HEK293 (cell line): Measurements from ENCODE around the gene FSTL5.

Experiments used
- CTCF ChIA-PET: fragments of 350-600 bp; formaldehyde crosslinking; extraction: SDS; loops from one replicate; lab custom pipeline; 2021; ENCODE audit warnings: antibody characterized with exemption; lab: Yijun Ruan, JAX
- POLR2A ChIA-PET: fragments of 300-600 bp; formaldehyde crosslinking; extraction: SDS; loops from one replicate; lab custom pipeline; 2020; ENCODE audit warnings: antibody characterized with exemption, inconsistent platforms; lab: Yijun Ruan, JAX
- H3K27ac ChIP-seq: fragments of 200-500 bp; sonication (Bioruptor generic); 2 replicates; pipeline ENCODE4 v1.5.1; 2014; ENCODE audit warnings: low read depth, low read length, control low read depth, inconsistent platforms; ENCODE audit errors: extremely low read depth
- H3K36me3 ChIP-seq, 2 experiments: fragments of 200-500 bp in 1 of 2; sonication (Bioruptor generic) in 1 of 2; 1 replicate in 1 of 2; 2 replicates in 1 of 2; pipeline ENCODE4 v1.5.1; 2014 to 2017; ENCODE audit warnings: inconsistent platforms in 2 of 2, low read length in 2 of 2; ENCODE audit not compliant: control insufficient read depth in 2 of 2, insufficient read depth in 1 of 2
- H3K4me1 ChIP-seq: fragments of 200-500 bp; sonication (Bioruptor generic); 2 replicates; pipeline ENCODE4 v1.5.1; 2014; ENCODE audit warnings: mild to moderate bottlenecking, low read length, inconsistent platforms; ENCODE audit not compliant: control insufficient read depth, insufficient read depth
- H3K4me3 ChIP-seq: 2 replicates; pipeline ENCODE4 v1.5.1; 2011; ENCODE audit warnings: low read depth, mild to moderate bottlenecking, control low read depth, low read length, moderate library complexity
- H3K9me3 ChIP-seq: fragments of 200-500 bp; sonication (Bioruptor generic); 2 replicates; pipeline ENCODE4 v1.5.1; 2014; ENCODE audit warnings: low read depth, low read length, inconsistent platforms; ENCODE audit not compliant: control insufficient read depth, insufficient read depth
- AEBP2 ChIP-seq: fragments of 450-650 bp; formaldehyde crosslinking; IDR thresholded peaks from 2 replicates; pipeline ENCODE4 v1.5.1; 2016; ENCODE audit warnings: missing biosample characterization, missing genetic modification characterization, borderline replicate concordance
- CTCF ChIP-seq: fragments of 450-650 bp; formaldehyde crosslinking; IDR thresholded peaks from 2 replicates; pipeline ENCODE4 v1.5.1; 2016; ENCODE audit warnings: missing biosample characterization, missing genetic modification characterization
- GLI4 ChIP-seq: fragments of 450-650 bp; formaldehyde crosslinking; IDR thresholded peaks from 2 replicates; pipeline ENCODE4 v1.5.1; 2016; ENCODE audit warnings: missing biosample characterization, missing genetic modification characterization
- KLF16 ChIP-seq: fragments of 450-650 bp; formaldehyde crosslinking; IDR thresholded peaks from 2 replicates; pipeline ENCODE4 v1.5.1; 2017; ENCODE audit warnings: missing biosample characterization, missing genetic modification characterization
- SCRT1 ChIP-seq: fragments of 450-650 bp; formaldehyde crosslinking; IDR thresholded peaks from 2 replicates; pipeline ENCODE4 v1.5.1; 2016; ENCODE audit warnings: missing biosample characterization, missing genetic modification characterization, borderline replicate concordance
- ZBTB49 ChIP-seq: fragments of 450-650 bp; formaldehyde crosslinking; IDR thresholded peaks from 2 replicates; pipeline ENCODE4 v1.5.1; 2016; ENCODE audit warnings: missing biosample characterization, missing genetic modification characterization, low read depth
- ZNF132 ChIP-seq: fragments of 450-650 bp; formaldehyde crosslinking; IDR thresholded peaks from 2 replicates; pipeline ENCODE4 v1.5.1; 2017; ENCODE audit warnings: missing biosample characterization, missing genetic modification characterization, borderline replicate concordance
- ZNF146 ChIP-seq: fragments of 450-650 bp; formaldehyde crosslinking; IDR thresholded peaks from 2 replicates; pipeline ENCODE4 v1.5.1; 2016; ENCODE audit warnings: missing biosample characterization, missing genetic modification characterization
- ZNF157 ChIP-seq: fragments of 450-650 bp; formaldehyde crosslinking; IDR thresholded peaks from 2 replicates; pipeline ENCODE4 v1.5.1; 2016; ENCODE audit warnings: missing biosample characterization, missing genetic modification characterization
- ZNF202 ChIP-seq: fragments of 450-650 bp; formaldehyde crosslinking; IDR thresholded peaks from 2 replicates; pipeline ENCODE4 v1.5.1; 2016; ENCODE audit warnings: missing biosample characterization, missing genetic modification characterization, borderline replicate concordance
- ZNF248 ChIP-seq: fragments of 450-650 bp; formaldehyde crosslinking; IDR thresholded peaks from 2 replicates; pipeline ENCODE4 v1.5.1; 2017; ENCODE audit warnings: missing biosample characterization, missing genetic modification characterization
- ZNF530 ChIP-seq: fragments of 450-650 bp; formaldehyde crosslinking; IDR thresholded peaks from 2 replicates; pipeline ENCODE4 v1.5.1; 2016; ENCODE audit warnings: low read depth, missing biosample characterization, missing genetic modification characterization
- ZNF555 ChIP-seq: fragments of 450-650 bp; formaldehyde crosslinking; conservative IDR thresholded peaks from 2 replicates; pipeline ENCODE4 v1.5.1; 2017; ENCODE audit warnings: missing biosample characterization, mild to moderate bottlenecking, missing genetic modification characterization, inconsistent platforms
- ZNF610 ChIP-seq: fragments of 450-650 bp; formaldehyde crosslinking; IDR thresholded peaks from 2 replicates; pipeline ENCODE4 v1.5.1; 2016; ENCODE audit warnings: missing biosample characterization, missing genetic modification characterization, borderline replicate concordance
- ZNF791 ChIP-seq: fragments of 450-650 bp; formaldehyde crosslinking; IDR thresholded peaks from 2 replicates; pipeline ENCODE4 v1.5.1; 2016; ENCODE audit warnings: missing biosample characterization, missing genetic modification characterization
- ZSCAN30 ChIP-seq: fragments of 450-650 bp; IDR thresholded peaks from 2 replicates; pipeline ENCODE4 v1.5.1; 2018; ENCODE audit warnings: missing biosample characterization, mild to moderate bottlenecking, missing genetic modification characterization, moderate library complexity
- TF ChIP-seq, protein P1 (sequence below): fragments of 450-650 bp; IDR thresholded peaks from 2 replicates; pipeline ENCODE4 v1.5.1; 2018; ENCODE audit warnings: missing biosample characterization, missing genetic modification characterization
- TF ChIP-seq, protein P2 (sequence below): fragments of 450-650 bp; formaldehyde crosslinking; IDR thresholded peaks from 2 replicates; pipeline ENCODE4 v1.5.1; 2017; ENCODE audit warnings: missing biosample characterization, missing genetic modification characterization

Gene FSTL5

GRCh38 chr4:161663844-161664243 lies 500.0 kb downstream of the FSTL5 start:
- TF ChIP-seq, protein P1, sequence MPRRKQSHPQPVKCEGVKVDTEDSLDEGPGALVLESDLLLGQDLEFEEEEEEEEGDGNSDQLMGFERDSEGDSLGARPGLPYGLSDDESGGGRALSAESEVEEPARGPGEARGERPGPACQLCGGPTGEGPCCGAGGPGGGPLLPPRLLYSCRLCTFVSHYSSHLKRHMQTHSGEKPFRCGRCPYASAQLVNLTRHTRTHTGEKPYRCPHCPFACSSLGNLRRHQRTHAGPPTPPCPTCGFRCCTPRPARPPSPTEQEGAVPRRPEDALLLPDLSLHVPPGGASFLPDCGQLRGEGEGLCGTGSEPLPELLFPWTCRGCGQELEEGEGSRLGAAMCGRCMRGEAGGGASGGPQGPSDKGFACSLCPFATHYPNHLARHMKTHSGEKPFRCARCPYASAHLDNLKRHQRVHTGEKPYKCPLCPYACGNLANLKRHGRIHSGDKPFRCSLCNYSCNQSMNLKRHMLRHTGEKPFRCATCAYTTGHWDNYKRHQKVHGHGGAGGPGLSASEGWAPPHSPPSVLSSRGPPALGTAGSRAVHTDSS = no peak
- TF ChIP-seq ZNF157 (tag by site-specific recombination) = no peak
- Histone ChIP-seq H3K27ac (no peak overlapping the region), H3K4me3 (no peak overlapping the region), H3K9me3 (no peaks in the 10 kb centered on the region), H3K4me1 (no peaks in the 10 kb centered on the region), H3K36me3 (no peaks in the 10 kb centered on the region)
- ChIA-PET CTCF (no interaction called here), POLR2A (no interaction called here)

GRCh38 chr4:161658676-161659075 lies 505.1 kb downstream of the FSTL5 start:
- H3K27ac ChIP-seq = no peak overlapping the region
- TF ChIP-seq AEBP2 (tag by site-specific recombination) = no peak
- ChIA-PET POLR2A (no interaction called here), CTCF (no interaction called here)
- no peaks in the 10 kb centered on the region for H3K4me1 ChIP-seq
- H3K4me3 ChIP-seq = no peak overlapping the region
- H3K9me3 ChIP-seq = no peaks in the 10 kb centered on the region
- no peaks in the 10 kb centered on the region for H3K36me3 ChIP-seq

DNA sequence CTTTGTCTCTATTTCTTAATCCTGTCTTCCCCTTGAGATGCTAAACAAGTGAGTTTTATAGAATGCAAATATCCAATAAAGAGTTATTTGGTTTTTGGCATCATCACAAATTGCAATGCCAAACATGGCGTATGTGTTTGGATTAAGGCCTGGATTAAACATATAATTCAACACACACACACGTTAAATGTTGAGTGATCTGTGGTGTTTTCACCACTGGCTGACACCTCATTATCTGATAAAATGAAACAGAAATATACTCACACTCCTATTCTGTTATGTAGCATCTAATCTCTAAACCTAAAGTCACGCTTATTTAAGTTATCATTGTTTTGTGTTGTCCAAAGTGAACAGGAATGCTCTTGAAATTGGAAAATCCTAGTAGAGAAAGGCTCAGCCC lies 506.2 kb downstream of the FSTL5 start:
- Histone ChIP-seq H3K4me3 (no peak overlapping the region), H3K27ac (no peak overlapping the region), H3K4me1 (no peaks in the 10 kb centered on the region), H3K36me3 (no peaks in the 10 kb centered on the region), H3K9me3 (no peaks in the 10 kb centered on the region)
- ChIA-PET POLR2A (no interaction called here), CTCF (no interaction called here)
- TF ChIP-seq ZNF248 (tag by site-specific recombination) = no peak
- TF ChIP-seq SCRT1 = no peak
- no peak for TF ChIP-seq GLI4
- no peak for TF ChIP-seq ZNF132 (tag by site-specific recombination)
- TF ChIP-seq KLF16 (tag by site-specific recombination) = no peak
- TF ChIP-seq ZNF555 (tag by site-specific recombination) = no peak
- no peak for TF ChIP-seq ZNF530 (tag by site-specific recombination)
- TF ChIP-seq, protein P2, sequence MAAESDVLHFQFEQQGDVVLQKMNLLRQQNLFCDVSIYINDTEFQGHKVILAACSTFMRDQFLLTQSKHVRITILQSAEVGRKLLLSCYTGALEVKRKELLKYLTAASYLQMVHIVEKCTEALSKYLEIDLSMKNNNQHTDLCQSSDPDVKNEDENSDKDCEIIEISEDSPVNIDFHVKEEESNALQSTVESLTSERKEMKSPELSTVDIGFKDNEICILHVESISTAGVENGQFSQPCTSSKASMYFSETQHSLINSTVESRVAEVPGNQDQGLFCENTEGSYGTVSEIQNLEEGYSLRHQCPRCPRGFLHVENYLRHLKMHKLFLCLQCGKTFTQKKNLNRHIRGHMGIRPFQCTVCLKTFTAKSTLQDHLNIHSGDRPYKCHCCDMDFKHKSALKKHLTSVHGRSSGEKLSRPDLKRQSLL (tag by site-specific recombination) = no peak
- no peak for TF ChIP-seq ZSCAN30 (tag by site-specific recombination)
- no peak for TF ChIP-seq CTCF (tag by site-specific recombination)
- no peak for TF ChIP-seq ZNF202 (tag by site-specific recombination)
- TF ChIP-seq ZNF146 (tag by site-specific recombination) = no peak
- no peak for TF ChIP-seq ZNF791 (tag by site-specific recombination)
- TF ChIP-seq ZBTB49 = no peak
- TF ChIP-seq ZNF610 (tag by site-specific recombination) = no peak
